A204.1 (cell line): ENCODE measurements around the gene CNBD2.
"Not testable (repeated sequence)": the region's sequence is repeated elsewhere in the genome, so short reads cannot be mapped to it uniquely, and the experiment has no call there.

Source experiments
- FAIRE-seq: peaks from 2 replicates; lab custom pipeline; 2012; peaks lifted over from hg19 to GRCh38; lab: Jason Lieb, UNC

The CNBD2 gene

DNA sequence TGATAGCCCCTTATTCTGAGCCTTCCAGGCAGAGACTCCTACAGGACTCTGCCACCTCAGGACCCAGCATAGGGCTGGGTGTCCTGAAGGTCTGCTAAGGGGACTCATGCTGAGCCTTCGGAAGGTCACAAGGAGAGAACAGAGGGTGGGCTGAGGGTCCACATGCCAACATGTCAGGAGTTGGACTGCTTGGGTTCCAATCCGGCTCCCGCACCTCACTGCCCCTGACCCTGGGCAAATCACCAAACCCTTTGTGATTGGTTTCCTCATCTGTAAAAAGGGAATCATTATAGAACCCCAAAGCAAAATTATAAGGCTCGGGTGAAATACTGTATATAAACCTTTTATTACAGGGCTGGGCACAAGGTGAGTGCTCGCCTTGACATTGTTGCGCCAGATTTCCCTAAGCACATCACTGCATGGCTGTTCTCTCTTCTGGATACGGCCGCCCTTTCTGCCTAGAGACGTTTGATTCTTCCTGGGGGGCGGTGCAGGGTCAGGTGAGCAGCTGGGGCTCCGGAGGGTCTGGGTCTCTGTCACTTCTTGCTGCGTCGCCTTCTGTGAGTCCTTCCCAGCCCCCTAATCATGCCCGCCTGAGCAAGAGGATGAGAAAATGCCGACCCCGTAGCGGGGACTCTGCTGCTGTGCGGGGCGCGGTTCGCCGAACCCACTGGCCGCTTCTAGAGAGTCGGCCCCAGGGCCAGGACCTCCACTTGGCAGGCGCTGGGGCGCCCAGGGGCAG, 95.7 kb downstream of the CNBD2 start:
- no peak for FAIRE-seq

DNA sequence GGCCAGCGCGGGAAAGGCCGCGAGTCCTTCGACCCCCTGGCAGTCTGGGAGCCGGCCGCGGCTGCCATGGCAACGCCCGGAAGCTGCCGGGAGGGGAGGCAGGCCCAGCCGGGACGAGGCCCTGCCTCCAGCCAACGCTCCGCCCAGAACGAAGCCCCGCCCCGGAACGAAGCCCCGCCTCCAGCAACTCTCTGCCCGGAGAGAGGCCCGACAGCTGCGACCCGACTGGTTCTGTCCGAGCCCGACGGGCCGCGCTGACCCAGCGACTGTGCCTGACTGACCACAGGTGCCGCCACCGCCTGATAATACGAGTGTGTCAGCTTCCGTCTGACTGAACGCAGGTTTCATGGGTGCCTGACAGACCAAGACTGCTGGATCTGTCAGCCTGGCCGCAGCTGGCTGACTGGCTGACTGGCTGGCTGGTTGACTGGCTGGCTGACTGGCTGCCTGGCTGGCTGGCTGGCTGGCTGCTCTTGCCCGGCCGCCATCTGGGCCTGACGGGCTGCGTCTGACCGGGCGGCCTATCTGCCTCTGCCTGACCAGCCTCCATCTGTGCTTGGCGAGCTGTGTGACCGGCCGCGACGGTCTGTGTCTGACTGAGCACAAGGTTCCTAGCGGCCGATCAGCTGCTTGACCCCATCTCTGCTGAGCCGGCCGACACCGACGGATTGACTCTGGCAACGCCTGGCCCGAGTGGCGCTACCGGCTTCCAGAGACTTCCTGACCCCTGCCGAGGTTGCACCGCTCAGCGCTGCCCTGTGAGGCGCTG, 96.5 kb downstream of the CNBD2 start:
- FAIRE-seq, result no peak

DNA sequence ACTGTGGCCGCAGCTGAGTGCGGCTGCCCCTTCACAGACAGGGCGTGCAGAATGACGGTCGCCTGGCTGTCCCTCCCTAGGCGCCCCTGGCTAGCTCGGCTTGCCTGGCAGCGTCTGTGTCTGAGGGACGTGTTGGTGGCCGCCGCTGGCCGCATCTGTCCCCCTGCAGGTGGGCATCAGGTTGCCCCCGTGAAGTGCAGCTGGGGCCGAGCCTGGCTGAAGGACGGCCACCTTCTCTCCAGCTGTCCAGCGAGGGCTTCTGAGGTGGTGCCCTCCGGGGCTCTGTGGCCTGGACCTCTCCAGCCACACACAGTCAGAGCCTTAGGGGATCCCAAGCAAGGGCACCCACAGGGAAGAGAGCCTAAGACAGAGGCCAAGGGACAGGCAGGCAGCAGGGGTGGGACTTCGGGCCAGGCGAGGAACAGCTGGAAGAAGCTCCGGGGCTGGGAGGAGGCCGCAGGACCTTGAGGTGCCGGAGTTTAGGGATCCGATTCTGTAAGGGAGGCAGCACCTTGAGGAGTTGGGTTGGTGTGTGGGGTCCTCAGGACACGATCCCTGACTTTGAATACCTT, 97.1 kb downstream of the CNBD2 start:
- no peak for FAIRE-seq

DNA sequence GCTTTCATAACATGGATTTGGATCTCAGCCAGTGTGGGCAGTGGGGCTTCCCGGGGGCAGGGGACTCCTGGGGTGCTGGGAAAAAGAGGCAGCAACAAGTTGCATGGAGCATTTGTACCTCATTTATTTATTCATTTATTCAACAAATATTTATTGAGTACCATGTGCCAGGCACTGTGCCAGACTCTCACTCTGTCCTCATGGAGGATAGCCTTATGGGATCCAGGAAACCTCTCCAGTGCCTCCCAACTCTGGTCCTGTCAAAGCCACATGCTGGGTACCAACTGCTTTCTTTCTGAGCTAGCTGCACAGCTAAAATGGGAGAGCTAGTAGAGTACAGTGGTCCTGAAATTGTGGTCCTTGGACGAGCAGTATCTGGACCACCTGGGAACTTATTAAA, 98.4 kb downstream of the CNBD2 start:
- no peak for FAIRE-seq

DNA sequence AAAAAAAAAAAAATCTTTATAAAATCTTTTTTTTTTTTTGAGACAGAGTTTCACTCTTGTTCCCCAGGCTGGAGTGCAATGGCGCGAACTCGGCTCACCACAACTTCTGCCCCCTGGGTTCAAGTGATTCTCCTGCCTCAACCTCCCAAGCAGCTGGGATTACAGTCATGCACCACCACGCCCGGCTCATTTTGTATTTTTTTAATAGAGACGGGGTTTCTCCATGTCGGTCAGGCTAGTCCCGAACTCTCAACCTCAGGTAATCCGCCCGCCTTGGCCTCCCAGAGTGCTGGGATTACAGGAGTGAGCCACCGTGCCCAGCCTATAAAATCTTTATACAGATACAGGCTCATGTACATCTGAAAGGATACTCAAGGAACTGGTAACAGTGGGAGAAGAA, 100.1 kb downstream of the CNBD2 start:
- FAIRE-seq, result not testable (repeated sequence)

DNA sequence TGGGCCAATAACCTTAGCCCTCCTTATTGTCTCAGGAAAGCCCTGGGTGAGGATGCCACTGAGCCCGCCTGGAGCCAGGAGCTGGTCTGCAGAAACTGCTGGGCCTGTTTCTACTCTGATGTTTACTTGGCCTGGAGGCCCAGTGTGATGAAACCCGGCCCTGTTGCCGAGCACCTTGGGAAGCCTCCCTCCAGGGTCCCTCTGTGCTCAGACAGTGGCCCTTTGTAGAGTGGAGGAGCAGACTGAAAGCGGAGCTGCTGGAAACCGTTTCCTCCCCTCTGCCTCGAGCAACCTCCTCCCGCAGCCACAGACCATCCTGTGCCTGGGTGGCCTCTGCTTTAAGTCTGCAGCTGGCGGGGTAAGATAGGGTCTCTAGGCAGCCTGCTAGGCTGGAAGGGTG, 102.1 kb downstream of the CNBD2 start:
- FAIRE-seq, result no peak

DNA sequence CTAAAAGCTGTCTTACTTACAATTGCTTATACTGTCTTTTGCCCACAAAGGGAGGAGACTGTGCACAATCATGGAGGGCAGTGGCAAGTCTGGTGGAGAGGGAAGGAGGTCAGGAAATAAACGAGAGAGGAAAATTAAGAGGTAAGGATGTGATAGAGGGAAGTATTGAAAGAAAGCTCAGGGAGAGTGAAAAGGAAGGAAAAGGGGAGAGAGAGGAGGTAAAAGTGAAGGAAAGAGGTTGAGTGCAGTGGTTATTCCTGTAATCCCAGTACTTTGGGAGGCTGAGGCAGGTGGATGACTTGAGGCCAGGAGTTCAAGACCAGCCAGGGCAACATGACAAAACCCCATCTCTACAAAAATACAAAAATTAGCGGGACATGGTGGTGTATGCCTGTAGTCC, 103.5 kb downstream of the CNBD2 start:
- FAIRE-seq, result no peak

DNA sequence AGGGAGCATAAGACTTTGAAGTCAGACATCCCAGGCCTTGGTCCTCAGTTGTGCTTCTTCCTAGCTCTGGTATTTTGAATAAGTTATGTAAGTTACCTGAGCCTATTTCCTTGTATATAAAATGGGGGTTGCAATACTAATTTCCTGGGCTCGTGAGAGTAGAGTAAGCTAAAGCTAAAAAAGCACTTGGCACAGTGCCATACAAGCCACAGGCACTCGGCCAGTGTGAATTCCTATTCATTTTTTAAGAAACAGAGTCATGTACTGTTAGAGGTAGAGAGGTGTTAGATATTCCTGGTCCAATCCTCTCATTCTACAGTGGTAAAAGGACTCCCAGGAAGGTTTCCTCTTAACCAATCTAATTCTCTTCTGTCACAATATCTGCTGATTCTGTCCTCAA, 106.6 kb downstream of the CNBD2 start:
- no peak for FAIRE-seq

DNA sequence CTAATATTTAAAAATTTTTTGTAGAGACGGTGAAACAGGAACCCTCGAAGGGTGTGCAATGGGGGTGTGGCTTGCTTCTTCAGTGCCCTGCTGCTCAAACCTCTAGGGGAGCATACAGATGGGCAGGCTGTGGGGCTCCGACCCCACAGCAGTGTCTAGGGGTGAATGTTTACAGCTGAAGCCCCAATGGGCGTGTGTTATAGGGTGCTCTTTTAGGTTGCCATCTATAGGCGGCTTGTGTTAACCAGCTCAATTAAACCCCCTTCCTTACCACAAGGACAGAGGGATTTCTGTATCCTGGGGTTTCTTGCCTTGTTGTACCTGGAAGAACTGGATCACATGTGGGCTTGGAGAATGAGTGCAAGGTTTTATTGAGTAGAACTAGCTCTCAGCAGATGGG, 109.4 kb downstream of the CNBD2 start:
- FAIRE-seq, result not testable (repeated sequence)

DNA sequence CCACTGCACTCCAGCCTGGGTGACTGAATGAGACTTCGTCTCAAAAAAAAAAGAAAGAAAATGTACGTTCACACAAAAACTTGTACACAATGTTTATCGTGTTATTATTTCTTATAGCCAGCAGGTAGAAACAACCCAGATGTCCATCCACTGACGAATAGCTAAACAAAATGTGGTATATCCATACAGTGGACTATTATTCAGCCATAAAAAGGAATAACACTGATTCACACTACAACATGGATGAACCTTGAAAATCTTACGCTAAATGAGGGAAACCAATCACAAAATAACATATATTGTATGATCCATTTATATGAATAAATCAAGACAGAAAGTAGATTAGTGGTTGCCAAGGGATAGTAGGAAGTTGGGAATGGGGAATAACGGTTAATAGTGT, 111.1 kb downstream of the CNBD2 start:
- FAIRE-seq, result no peak

DNA sequence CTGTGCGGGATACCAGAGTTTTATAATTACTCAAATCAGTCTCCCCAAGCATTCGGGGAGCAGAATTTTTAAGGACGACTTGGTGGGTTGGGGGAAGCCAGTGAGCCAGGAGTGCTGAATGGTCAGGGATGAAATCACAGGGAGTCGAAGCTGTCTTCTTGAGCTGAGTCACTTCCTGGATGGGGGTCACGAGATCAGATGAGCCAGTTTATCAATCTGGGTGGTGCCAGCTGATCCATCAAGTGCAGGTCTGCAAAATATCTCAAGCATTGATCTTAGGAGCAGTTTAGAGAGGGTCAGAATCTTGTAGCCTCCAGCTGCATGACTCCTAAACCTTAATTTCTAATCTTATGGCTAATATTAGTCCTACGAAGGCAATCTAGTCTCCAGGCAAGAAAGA, 111.6 kb downstream of the CNBD2 start:
- not testable (repeated sequence) for FAIRE-seq
